ENCODE measurements around the gene MDFI. TPM values are rescaled to one million over a fixed set of nuclear protein-coding genes. Genes with fewer than 3 reads are reported as not detected.

MDFI gene
- total and polyA plus RNA-seq, 2 experiments from 2014 or later, result not detected

- TF ChIP-seq EZH2phosphoT487 (IDR thresholded peaks at IDR 0.05; ENCODE audit: insufficient read depth, low read depth) (no peak), EZH2 (IDR thresholded peaks at IDR 0.05; ENCODE audit: insufficient read depth, poor library complexity, severe bottlenecking) (no peak)
- no peak overlapping the region for H3K4me3 ChIP-seq
- no peaks in the 10 kb centered on the region for H3K79me2 ChIP-seq (ENCODE audit: insufficient read depth)
- no peaks in the 10 kb centered on the region for H4K20me1 ChIP-seq (ENCODE audit: insufficient read depth)
- H3K27ac ChIP-seq, result peak overlapping the region; percentile 69; the same call in 1 of the 2 replicates
- no peaks in the 10 kb centered on the region for H3K9me2 ChIP-seq (ENCODE audit: insufficient read depth)
- no peak overlapping the region for H3K4me2 ChIP-seq (ENCODE audit: unreplicated experiment)
- H3K27me3 ChIP-seq (replicated peaks; ENCODE audit: insufficient read depth), result no peaks in the 10 kb centered on the region
- DNase-seq, result no peak
- no peak overlapping the region for H2AFZ ChIP-seq
- no peaks in the 10 kb centered on the region for H3K36me3 ChIP-seq (ENCODE audit: low read depth)
- in situ Hi-C loops (cut with MboI), result no loop called here
- WGBS, 2 experiments (ENCODE audit: low coverage in 1 of 2, low lambda C conversion rate in 2 of 2, missing lambda C conversion rate in 2 of 2), result 50 to 76% methylated on average over 2 of the region's 2 CpGs
- H3K9me3 ChIP-seq (ENCODE audit: low read depth), result no peaks in the 10 kb centered on the region
- H3K9ac ChIP-seq, result no peak overlapping the region
- H3F3A ChIP-seq (ENCODE audit: insufficient read depth), result peaks cover 9% of the 10 kb centered on the region
- peaks cover 17% of the 10 kb centered on the region for H3K4me1 ChIP-seq (ENCODE audit: insufficient read depth)
Observed at GRCh38 chr6:41699063-41699462, 60.8 kb downstream of the MDFI start.

DNA sequence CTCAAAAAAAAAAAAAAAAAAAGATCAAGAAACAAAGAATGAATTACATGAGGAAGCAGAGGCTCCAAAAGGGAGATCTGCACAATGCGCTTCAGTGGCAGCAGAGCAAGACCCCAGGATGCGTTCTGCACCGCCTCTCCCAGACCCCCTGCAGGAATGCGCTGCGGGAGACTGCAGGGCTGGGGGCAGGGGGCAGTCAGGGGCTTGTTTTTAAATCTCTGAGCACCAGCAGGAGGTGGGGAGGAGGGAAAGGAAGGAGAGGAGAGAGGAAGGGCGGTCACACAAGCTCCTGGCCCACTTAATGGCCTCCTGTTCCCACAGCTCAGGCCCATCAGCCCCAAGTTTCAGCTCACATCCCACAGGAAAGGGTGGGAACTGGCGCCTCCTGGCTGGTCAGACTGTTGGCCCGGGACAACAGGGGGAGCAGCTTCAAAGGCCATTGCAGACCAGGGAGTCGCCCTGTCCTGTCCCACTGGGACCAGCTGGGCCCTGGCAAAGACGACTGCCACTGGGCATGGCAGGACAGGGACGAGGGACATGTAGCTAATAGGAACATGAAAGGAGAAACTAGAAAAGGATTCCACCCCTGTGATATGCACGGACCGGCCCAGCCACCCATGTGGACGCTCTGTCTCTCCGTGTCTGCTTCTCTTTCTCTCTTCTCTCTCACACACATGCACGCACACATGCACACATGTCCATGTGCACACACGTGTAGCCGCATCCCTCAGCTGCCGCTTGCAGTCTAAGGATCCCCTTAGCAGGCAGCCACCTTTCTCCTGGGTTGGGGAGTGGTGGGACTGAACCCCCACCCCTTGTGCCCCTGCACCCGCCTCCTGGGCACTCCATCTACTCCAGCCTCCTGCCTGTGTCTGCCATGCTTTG, 62.4 kb downstream of the MDFI start:
- H3K9me3 ChIP-seq (ENCODE audit: low read depth), result no peaks in the 10 kb centered on the region
- H4K20me1 ChIP-seq (ENCODE audit: insufficient read depth), result no peaks in the 10 kb centered on the region
- TF ChIP-seq EZH2 (IDR thresholded peaks at IDR 0.05; ENCODE audit: insufficient read depth, poor library complexity, severe bottlenecking) (no peak), EZH2phosphoT487 (IDR thresholded peaks at IDR 0.05; ENCODE audit: insufficient read depth, low read depth) (no peak)
- no peak overlapping the region for H3K4me3 ChIP-seq
- H3K27ac ChIP-seq, result no peak overlapping the region
- no peak overlapping the region for H3K4me2 ChIP-seq (ENCODE audit: unreplicated experiment)
- no peak for DNase-seq
- H3K4me1 ChIP-seq (ENCODE audit: insufficient read depth), result peaks cover 24% of the 10 kb centered on the region
- WGBS, 2 experiments (ENCODE audit: low coverage in 1 of 2, low lambda C conversion rate in 2 of 2, missing lambda C conversion rate in 2 of 2), result 72 to 79% methylated on average over 19 to 20 of the region's 20 CpGs
- peaks cover 20% of the 10 kb centered on the region for H3F3A ChIP-seq (ENCODE audit: insufficient read depth)
- H2AFZ ChIP-seq, result no peak overlapping the region
- H3K9ac ChIP-seq, result no peak overlapping the region
- no peaks in the 10 kb centered on the region for H3K36me3 ChIP-seq (ENCODE audit: low read depth)
- H3K79me2 ChIP-seq (ENCODE audit: insufficient read depth), result no peaks in the 10 kb centered on the region
- H3K9me2 ChIP-seq (ENCODE audit: insufficient read depth), result no peaks in the 10 kb centered on the region
- no peaks in the 10 kb centered on the region for H3K27me3 ChIP-seq (replicated peaks; ENCODE audit: insufficient read depth)
- in situ Hi-C loops (cut with MboI), result no loop called here

GRCh38 chr6:41702089-41702745, 63.9 kb downstream of the MDFI start:
- Histone ChIP-seq H4K20me1 (ENCODE audit: insufficient read depth) (no peaks in the 10 kb centered on the region), H3K9ac (no peak overlapping the region), H3K36me3 (ENCODE audit: low read depth) (no peaks in the 10 kb centered on the region), H3K4me3 (no peak overlapping the region), H3K79me2 (ENCODE audit: insufficient read depth) (no peaks in the 10 kb centered on the region), H2AFZ (no peak overlapping the region), H3K4me2 (ENCODE audit: unreplicated experiment) (no peak overlapping the region), H3F3A (ENCODE audit: insufficient read depth) (peaks cover 20% of the 10 kb centered on the region), H3K9me2 (ENCODE audit: insufficient read depth) (no peaks in the 10 kb centered on the region), H3K27ac (no peak overlapping the region), H3K9me3 (ENCODE audit: low read depth) (no peaks in the 10 kb centered on the region), H3K27me3 (replicated peaks; ENCODE audit: insufficient read depth) (no peaks in the 10 kb centered on the region), H3K4me1 (ENCODE audit: insufficient read depth) (peaks cover 36% of the 10 kb centered on the region)
- WGBS, 2 experiments (ENCODE audit: low coverage in 1 of 2, low lambda C conversion rate in 2 of 2, missing lambda C conversion rate in 2 of 2), result 89 to 90% methylated on average over 10 of the region's 10 CpGs
- DNase-seq, result no peak
- no peak for TF ChIP-seq EZH2 (IDR thresholded peaks at IDR 0.05; ENCODE audit: insufficient read depth, poor library complexity, severe bottlenecking)
- no peak for TF ChIP-seq EZH2phosphoT487 (IDR thresholded peaks at IDR 0.05; ENCODE audit: insufficient read depth, low read depth)
- in situ Hi-C loops (cut with MboI), result no loop called here

DNA sequence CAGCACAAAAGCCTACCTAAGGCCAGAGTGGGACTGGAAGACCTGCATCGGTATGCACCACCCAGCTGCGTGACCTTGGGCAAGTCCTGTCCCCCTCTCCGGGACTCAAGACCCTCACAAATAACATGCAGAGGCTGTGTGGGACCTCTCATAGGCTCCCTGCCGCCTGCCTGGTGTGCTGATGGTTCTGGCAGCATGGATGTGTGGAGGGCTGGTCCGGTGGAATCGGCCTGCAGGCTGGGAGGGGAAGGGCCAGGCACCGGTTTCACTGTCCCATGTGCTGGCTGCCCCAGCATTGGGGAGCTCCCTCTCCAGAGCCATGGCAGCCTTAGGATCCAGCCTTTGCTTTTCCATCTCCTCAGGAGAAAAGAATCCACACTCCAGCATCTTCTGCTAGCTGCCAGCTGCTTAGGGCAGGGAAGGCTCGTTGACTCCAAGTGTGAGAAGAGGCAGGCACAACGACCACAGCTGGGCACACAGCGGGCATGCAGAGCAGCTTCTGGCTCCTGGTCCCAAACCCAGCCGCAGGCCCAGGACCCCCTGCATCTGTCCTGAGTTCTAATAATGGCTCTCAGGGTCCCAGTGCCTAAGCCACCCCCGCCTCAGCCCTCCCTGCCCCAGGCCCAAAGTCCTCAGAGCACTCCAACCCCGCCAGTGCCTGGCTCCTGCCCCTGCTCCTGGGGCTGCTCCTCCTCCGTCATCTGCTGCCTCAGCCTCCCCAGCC, 64.7 kb downstream of the MDFI start:
- H3K79me2 ChIP-seq (ENCODE audit: insufficient read depth), result no peaks in the 10 kb centered on the region
- DNase-seq, result no peak
- no peak overlapping the region for H2AFZ ChIP-seq
- H3F3A ChIP-seq (ENCODE audit: insufficient read depth), result peaks cover 14% of the 10 kb centered on the region
- H3K9ac ChIP-seq, result no peak overlapping the region
- in situ Hi-C loops (cut with MboI), result no loop called here
- H3K9me2 ChIP-seq (ENCODE audit: insufficient read depth), result no peaks in the 10 kb centered on the region
- no peaks in the 10 kb centered on the region for H3K36me3 ChIP-seq (ENCODE audit: low read depth)
- H4K20me1 ChIP-seq (ENCODE audit: insufficient read depth), result no peaks in the 10 kb centered on the region
- TF ChIP-seq EZH2 (IDR thresholded peaks at IDR 0.05; ENCODE audit: insufficient read depth, poor library complexity, severe bottlenecking) (no peak), EZH2phosphoT487 (IDR thresholded peaks at IDR 0.05; ENCODE audit: insufficient read depth, low read depth) (no peak)
- no peaks in the 10 kb centered on the region for H3K27me3 ChIP-seq (replicated peaks; ENCODE audit: insufficient read depth)
- 77 to 84% methylated on average over 13 to 14 of the region's 14 CpGs for WGBS, 2 experiments (ENCODE audit: low coverage in 1 of 2, low lambda C conversion rate in 2 of 2, missing lambda C conversion rate in 2 of 2)
- no peaks in the 10 kb centered on the region for H3K9me3 ChIP-seq (ENCODE audit: low read depth)
- no peak overlapping the region for H3K4me3 ChIP-seq
- peaks cover 29% of the 10 kb centered on the region for H3K4me1 ChIP-seq (ENCODE audit: insufficient read depth)
- H3K27ac ChIP-seq, result no peak overlapping the region
- no peak overlapping the region for H3K4me2 ChIP-seq (ENCODE audit: unreplicated experiment)

Small RNA genes lying within 50 kb of the gene (microRNA-seq; reads per million reads assigned to microRNA genes)
- gene MIR4641 (ENCODE audit: borderline number of aligned reads), result not detected

Small RNA genes lying within 50 kb of the gene (small RNA-seq; reads per million reads assigned to genes)
- not detected for gene MIR4641 (ENCODE audit: low read depth, low replicate concordance)

Other genes with a start within 250 kb of the MDFI start
- gene FOXP4, start 92.1 kb upstream of the MDFI start, total RNA-seq (2014; rRNA removed; shearing (Covaris generic)), result 3.9 and 5.4 TPM in 2 replicates
- gene FOXP4, start 92.1 kb upstream of the MDFI start, polyA plus RNA-seq (2016; fragmentation: Nextera tagmentation; extraction: Ambion mirVana), result 1.1 and 1.4 TPM in 2 replicates
- gene TFEB, start 97.1 kb downstream of the MDFI start, total RNA-seq (2014; rRNA removed; shearing (Covaris generic)), result 5.7 and 10.0 TPM in 2 replicates
- 5.5 and 6.4 TPM in 2 replicates for gene TFEB, start 97.1 kb downstream of the MDFI start, polyA plus RNA-seq (2016; fragmentation: Nextera tagmentation; extraction: Ambion mirVana)
- gene PGC, start 108.9 kb downstream of the MDFI start, total RNA-seq (2014; rRNA removed; shearing (Covaris generic)), result not detected in 2 replicates
- not detected in 2 replicates for gene PGC, start 108.9 kb downstream of the MDFI start, polyA plus RNA-seq (2016; fragmentation: Nextera tagmentation; extraction: Ambion mirVana)
- 3.0 and 3.4 TPM in 2 replicates for gene FRS3, start 141.4 kb downstream of the MDFI start, total RNA-seq (2014; rRNA removed; shearing (Covaris generic))
- gene FRS3, start 141.4 kb downstream of the MDFI start, polyA plus RNA-seq (2016; fragmentation: Nextera tagmentation; extraction: Ambion mirVana), result 1.7 and 2.5 TPM in 2 replicates
- gene PRICKLE4, start 142.3 kb downstream of the MDFI start, total RNA-seq (2014; rRNA removed; shearing (Covaris generic)), result 2.1 TPM in 1 of 2 replicates, not detected in the other
- not detected in 2 replicates for gene PRICKLE4, start 142.3 kb downstream of the MDFI start, polyA plus RNA-seq (2016; fragmentation: Nextera tagmentation; extraction: Ambion mirVana)
- 104 and 136 TPM in 2 replicates for gene TOMM6, start 149.2 kb downstream of the MDFI start, total RNA-seq (2014; rRNA removed; shearing (Covaris generic))
- gene TOMM6, start 149.2 kb downstream of the MDFI start, polyA plus RNA-seq (2016; fragmentation: Nextera tagmentation; extraction: Ambion mirVana), result 204 and 205 TPM in 2 replicates